GM18951 (cell line): ENCODE measurements around the gene UNC119B.

ENCODE experiments used
- POLR2A ChIP-seq: IDR thresholded peaks from 4 replicates; pipeline ENCODE4 v1.6.1; 2011; ENCODE audit warnings: mild to moderate bottlenecking; ENCODE audit not compliant: insufficient read length, insufficient read depth; ENCODE audit errors: extremely low read depth
- in situ Hi-C: fragments of 300-500 bp; cut with MboI; formaldehyde crosslinking; loops from one replicate; pipeline ENCODE4 v1.12.0; 2022; ENCODE audit warnings: low sequenced_read_pairs, mixed read lengths, inconsistent platforms; ENCODE audit not compliant: unreplicated experiment

Gene UNC119B

DNA sequence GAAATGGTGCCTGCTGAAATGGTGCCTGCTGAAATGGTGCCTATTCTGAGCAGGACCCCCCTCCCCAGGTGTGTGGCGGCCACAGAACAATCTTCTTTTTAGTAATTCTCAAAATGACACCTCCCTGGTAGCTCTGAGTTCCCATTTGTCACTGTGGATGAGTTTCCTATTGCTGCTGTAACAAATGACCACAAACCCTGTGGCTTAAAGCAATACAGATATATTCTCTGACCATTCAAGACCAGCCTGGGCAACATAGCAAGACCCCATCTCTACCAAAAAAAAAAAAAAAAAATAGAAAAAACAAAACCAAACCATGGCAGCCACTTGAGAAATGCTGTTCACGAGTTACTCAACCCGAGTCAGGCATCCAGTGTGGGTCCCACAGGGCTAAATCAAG is 23.3 kb downstream of the UNC119B start:
- no peak for TF ChIP-seq POLR2A

GRCh38 chr12:120734210-120734609 is 24.0 kb downstream of the UNC119B start:
- TF ChIP-seq POLR2A: no peak
- in situ Hi-C loops: no loop called here

More for the DNA sequence above, 23.3 kb downstream of the UNC119B start:
- in situ Hi-C loops: no loop called here

GRCh38 chr12:120735181-120735580 is 24.9 kb downstream of the UNC119B start:
- no peak for TF ChIP-seq POLR2A
- in situ Hi-C loops: no loop called here

GRCh38 chr12:120736404-120737331 is 26.4 kb downstream of the UNC119B start:
- TF ChIP-seq POLR2A: no peak
- in situ Hi-C loops: no loop called here

- TF ChIP-seq POLR2A: no peak
- in situ Hi-C loops: no loop called here
Observed at GRCh38 chr12:120737557-120738251, 27.4 kb downstream of the UNC119B start.

DNA sequence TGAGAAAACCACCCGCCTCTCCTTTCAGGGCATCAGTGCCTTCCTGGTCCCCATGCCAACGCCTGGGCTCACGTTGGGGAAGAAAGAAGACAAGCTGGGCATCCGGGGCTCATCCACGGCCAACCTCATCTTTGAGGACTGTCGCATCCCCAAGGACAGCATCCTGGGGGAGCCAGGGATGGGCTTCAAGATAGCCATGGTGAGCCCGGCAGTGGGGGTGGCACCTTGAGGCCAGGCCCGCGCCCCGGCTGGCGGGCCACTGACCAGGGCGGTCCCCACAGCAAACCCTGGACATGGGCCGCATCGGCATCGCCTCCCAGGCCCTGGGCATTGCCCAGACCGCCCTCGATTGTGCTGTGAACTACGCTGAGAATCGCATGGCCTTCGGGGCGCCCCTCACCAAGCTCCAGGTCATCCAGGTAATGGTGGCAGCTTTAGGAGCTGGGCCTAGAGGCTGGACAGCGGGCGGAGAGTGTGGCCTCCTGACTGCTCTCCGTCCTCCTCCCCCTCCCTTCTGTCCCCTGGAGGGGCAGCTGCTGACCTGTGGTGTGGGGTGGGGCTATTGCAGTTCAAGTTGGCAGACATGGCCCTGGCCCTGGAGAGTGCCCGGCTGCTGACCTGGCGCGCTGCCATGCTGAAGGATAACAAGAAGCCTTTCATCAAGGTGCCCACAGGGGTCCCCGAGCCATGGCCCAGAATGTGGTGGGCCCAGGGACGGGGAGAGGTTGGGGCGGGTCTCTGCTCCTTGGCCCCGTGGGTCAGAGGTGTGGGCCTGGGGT is 28.2 kb downstream of the UNC119B start:
- in situ Hi-C loops: no loop called here
- no peak for TF ChIP-seq POLR2A

DNA sequence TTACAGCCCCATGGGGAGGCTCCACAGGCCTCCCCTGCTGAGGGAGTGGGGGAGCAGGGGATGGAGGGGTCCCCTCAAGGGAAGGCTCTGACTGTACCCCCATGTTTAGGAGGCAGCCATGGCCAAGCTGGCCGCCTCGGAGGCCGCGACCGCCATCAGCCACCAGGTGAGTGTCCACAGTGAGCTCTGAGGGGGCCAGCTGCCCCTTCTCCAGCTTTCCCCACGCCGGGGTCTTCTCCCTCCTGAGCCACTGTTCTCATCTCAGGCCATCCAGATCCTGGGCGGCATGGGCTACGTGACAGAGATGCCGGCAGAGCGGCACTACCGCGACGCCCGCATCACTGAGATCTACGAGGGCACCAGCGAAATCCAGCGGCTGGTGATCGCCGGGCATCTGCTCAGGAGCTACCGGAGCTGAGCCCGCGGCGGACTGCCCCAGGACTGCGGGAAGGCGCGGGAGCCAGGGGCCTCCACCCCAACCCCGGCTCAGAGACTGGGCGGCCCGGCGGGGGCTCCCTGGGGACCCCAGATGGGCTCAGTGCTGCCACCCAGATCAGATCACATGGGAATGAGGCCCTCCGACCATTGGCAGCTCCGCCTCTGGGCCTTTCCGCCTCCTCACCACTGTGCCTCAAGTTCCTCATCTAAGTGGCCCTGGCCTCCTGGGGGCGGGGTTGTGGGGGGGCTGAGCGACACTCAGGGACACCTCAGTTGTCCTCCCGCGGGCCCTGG is 28.9 kb downstream of the UNC119B start:
- in situ Hi-C loops: no loop called here
- no peak for TF ChIP-seq POLR2A

DNA sequence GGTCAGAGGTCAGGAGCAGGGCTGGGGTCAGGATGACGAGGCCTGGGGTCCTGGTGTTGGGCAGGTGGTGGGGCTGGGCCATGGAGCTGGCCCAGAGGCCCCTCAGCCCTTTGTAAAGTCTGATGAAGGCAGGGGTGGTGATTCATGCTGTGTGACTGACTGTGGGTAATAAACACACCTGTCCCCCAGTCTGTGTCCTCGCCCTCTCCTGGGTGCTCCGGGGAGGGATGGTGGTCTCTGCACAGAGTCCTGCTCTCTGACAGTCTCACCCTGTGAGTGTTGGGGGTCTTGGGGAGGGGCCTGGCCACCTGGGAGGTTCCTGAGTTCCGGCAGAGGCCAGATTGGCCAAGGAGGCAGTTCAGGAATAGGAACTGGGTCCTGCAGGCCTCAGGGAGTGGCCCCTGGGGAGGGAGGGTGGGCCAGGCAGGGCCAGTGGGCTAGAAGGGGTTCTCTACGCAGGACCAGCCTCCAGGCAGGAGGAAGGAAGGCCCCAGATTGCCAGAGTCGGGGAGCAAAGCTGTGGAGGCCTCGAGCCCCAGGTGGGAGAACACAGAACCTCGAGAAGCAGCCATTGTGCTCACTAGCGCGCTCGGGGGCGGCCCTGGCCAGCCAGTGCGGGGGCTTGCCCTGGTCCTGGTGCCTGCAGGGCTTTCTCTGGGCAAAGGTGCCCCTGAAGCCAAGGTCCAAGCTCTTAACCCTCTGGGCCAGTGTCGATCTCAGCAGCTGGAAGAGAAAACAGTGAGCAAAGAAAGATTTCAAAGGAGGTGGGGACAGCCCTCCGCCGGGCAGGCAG is 29.8 kb downstream of the UNC119B start:
- in situ Hi-C loops: no loop called here
- no peak for TF ChIP-seq POLR2A

- TF ChIP-seq POLR2A: no peak
- in situ Hi-C loops: no loop called here
Observed at GRCh38 chr12:120740871-120741270, 30.6 kb downstream of the UNC119B start.

DNA sequence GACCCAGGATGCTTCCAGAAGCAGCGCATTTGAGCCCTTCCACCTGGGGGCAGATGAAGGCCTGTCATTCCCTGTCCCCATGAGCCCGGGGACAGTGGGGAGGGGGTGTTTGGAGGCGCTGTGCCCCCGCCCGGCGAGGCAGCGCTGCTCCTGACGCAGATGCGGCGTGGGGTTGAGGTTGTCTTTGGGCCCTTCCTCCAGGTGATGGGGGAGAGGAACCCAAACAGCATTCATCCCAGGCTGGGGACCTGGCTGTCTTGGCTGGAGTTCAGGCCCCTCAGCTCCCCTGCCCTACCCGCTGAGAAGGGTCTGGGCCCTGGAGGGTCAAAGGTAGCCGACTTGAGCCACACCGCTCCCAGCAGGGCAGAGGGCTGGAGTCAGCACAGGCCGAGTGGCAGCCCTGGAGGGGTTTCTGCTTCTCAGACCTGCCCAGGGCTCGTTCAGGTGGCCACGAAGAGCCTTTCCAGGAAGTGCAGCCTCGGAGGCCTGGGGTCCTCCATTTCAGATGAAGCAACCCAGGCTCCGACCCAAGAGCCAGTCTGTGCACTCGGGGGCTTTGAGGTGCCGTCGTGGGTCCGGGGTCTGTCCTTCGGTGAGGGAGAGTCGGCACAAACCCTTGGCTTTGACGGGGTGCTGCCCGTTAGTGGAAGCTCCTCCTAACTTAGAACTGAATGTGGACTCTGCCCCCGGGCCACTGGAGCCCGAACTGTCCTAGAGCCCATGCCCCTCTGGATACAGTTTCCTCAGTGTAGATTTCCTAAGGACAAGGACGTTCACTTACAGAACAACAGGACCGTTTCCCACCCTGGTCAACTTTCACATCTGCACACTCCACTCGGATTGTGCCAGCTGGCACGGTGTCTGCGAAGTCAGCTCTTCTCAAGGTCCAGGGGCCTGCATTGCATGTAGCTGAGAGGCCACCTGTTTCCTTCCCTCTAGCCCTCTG is 31.5 kb downstream of the UNC119B start:
- no peak for TF ChIP-seq POLR2A
- in situ Hi-C loops: no loop called here

DNA sequence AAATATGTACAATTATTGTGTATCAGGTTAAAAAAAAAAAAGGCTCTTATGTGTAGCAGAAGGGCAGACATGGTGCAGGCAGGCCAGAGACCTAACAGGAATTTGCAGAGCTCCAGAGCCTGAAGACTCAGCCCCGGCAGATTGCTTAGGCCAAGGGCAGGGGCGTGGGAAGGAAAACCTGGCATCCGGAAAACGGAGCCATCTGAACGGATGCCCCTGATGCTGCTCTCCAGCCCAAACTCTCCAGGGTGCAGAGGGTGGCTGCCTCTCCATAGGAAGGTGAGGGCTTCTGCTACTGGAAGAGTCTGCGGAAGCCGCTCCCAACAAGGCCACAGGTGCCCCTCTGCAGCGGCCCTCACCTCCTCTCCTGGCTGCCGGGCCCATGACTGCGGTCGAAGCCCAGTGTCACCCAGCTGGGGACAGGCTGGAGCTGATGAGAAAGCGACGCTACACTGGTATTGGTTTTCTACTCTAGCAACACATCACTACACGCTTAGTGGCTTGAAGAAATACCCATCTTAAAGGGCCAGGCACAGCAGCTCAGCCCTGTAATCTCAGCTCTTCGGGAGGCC is 34.8 kb downstream of the UNC119B start:
- no peak for TF ChIP-seq POLR2A
- in situ Hi-C loops: no loop called here
